AG04450 (cell line): ENCODE measurements around the gene PHC2. TPM values are rescaled to one million over a fixed set of nuclear protein-coding genes. Genes with fewer than 3 reads are reported as not detected.
A peak's percentile ranks its signal among the peaks of the same experiment; 100 is the strongest.

Experiments used
- CTCF ChIA-PET: fragments of 300-600, 350-600 bp; formaldehyde crosslinking; extraction: SDS; loops from one replicate; lab custom pipeline; 2022; ENCODE audit warnings: antibody characterized with exemption, inconsistent platforms; lab: Charles Lee
- POLR2A ChIA-PET: fragments of 350-600 bp; formaldehyde crosslinking; extraction: SDS; loops from one replicate; lab custom pipeline; 2021; ENCODE audit warnings: antibody characterized with exemption, inconsistent platforms; lab: Yijun Ruan, JAX
- DNase-seq: peaks from one replicate; pipeline ENCODE4 v3.0.0-alpha.2; 2011; ENCODE audit warnings: low read depth, low spot score
- H3K27ac ChIP-seq: one replicate; pipeline ENCODE4 v1.5.1; 2012; ENCODE audit warnings: low read depth, low read length, control low read depth
- H3K27me3 ChIP-seq: one replicate; pipeline ENCODE4 v1.6.0; 2012; ENCODE audit warnings: low read length; ENCODE audit not compliant: control insufficient read depth, insufficient read depth
- H3K4me3 ChIP-seq: 2 replicates; pipeline ENCODE4 v1.5.1; 2011; ENCODE audit warnings: mild to moderate bottlenecking, low read depth, low read length, control low read depth
- H3K9me3 ChIP-seq: 2 replicates; pipeline ENCODE4 v1.5.1; 2012; ENCODE audit warnings: low read length; ENCODE audit not compliant: control insufficient read depth, insufficient read depth
- polyA plus RNA-seq: library from polyadenylated mRNA; depleted of rRNA; stranded (reverse); fragments of >200 nt; gene quantifications from 2 replicates; pipeline ENCODE4 v1.2.3, GENCODE V29; 2011
- TF ChIP-seq, protein P1 (sequence below): IDR thresholded peaks from 2 replicates; pipeline ENCODE4 v1.5.1; 2011; ENCODE audit warnings: low read depth, low read length, control low read depth, inconsistent platforms

PHC2 gene
- polyA plus RNA-seq, 1 experiment, result 47.1 TPM

DNA sequence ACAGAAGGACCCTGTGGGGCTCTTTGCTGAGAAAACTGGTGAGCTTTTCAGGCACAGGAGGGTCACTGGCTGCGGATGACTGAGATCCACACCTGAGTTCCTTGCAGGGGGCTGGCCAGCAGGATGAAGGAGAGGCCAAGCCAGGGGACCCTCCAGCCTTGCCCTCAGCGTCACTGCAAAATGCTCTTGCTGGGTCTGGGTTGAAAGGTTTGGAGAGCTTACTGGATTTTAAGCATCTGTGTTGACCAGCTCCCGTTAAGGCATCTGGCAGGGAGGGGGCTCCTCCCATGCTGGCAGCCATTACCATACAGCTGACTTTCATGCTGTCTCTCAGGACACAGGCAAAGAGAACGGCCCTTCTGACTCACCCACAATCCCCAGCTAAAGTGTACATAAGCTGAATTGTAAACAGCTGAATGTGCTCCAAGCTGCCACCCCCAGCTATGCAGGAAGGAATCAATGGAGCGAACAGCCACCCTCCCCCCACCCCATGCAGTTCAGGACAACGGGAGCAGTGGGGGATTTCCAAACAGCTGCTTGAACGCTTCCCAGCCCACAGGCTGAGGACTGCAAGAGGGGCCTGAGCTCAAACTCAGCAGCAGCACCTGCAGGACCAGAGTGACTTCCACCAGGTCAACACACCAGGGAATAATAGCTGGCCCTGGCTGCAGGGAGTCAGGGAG is 88.7 kb downstream of the PHC2 start:
- no peaks in the 10 kb centered on the region for H3K27me3 ChIP-seq
- peak overlapping the region; percentile 48 for H3K4me3 ChIP-seq
- H3K27ac ChIP-seq, result peak overlapping the region; percentile 84
- peak; percentile 98 for DNase-seq
- no peaks in the 10 kb centered on the region for H3K9me3 ChIP-seq
- ChIA-PET CTCF (interaction anchor here (0.5 to 1.3 kb wide), 5 partner anchors 21 to 270 kb away, joined by 3 to 10 read pairs (median 3); no protein-coding TSS in a partner anchor), POLR2A (interaction anchor here (0.6 to 1.2 kb wide), 14 partner anchors 12 to 366 kb away, joined by 3 to 9 read pairs (median 4); no protein-coding TSS in a partner anchor)
- TF ChIP-seq, protein P1, sequence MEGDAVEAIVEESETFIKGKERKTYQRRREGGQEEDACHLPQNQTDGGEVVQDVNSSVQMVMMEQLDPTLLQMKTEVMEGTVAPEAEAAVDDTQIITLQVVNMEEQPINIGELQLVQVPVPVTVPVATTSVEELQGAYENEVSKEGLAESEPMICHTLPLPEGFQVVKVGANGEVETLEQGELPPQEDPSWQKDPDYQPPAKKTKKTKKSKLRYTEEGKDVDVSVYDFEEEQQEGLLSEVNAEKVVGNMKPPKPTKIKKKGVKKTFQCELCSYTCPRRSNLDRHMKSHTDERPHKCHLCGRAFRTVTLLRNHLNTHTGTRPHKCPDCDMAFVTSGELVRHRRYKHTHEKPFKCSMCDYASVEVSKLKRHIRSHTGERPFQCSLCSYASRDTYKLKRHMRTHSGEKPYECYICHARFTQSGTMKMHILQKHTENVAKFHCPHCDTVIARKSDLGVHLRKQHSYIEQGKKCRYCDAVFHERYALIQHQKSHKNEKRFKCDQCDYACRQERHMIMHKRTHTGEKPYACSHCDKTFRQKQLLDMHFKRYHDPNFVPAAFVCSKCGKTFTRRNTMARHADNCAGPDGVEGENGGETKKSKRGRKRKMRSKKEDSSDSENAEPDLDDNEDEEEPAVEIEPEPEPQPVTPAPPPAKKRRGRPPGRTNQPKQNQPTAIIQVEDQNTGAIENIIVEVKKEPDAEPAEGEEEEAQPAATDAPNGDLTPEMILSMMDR, result peak; percentile 9; the same call in 1 of the 2 replicates

DNA sequence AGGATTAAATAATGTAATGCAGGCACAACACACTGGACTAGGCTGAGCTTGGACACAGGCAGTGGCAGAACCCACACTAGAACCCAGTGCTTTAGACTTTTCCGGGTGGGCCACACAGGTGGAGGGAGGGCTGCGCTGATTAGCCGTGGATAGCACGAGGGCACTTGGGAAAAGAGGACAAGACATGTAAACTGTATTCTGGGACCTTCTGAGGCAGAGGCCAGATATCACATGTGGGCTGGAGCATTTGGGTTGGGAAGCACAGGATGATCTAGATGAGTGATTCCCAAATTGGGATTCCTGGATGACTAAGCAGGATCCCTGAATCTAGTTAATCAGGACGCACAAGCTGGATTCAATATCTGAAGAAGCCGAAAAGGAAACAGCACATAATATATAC is 89.7 kb downstream of the PHC2 start:
- Histone ChIP-seq H3K27ac (peak overlapping the region; percentile 47), H3K27me3 (no peaks in the 10 kb centered on the region), H3K4me3 (no peak overlapping the region), H3K9me3 (no peaks in the 10 kb centered on the region)
- TF ChIP-seq, protein P1, result no peak
- ChIA-PET CTCF (interaction anchor here (1.2 kb wide), 1 partner anchor 46 kb away, joined by 3 read pairs; no protein-coding TSS in a partner anchor), POLR2A (interaction anchor here (1.1 kb wide), 1 partner anchor 13 kb away, joined by 7 read pairs; no protein-coding TSS in a partner anchor)
- DNase-seq, result no peak

DNA sequence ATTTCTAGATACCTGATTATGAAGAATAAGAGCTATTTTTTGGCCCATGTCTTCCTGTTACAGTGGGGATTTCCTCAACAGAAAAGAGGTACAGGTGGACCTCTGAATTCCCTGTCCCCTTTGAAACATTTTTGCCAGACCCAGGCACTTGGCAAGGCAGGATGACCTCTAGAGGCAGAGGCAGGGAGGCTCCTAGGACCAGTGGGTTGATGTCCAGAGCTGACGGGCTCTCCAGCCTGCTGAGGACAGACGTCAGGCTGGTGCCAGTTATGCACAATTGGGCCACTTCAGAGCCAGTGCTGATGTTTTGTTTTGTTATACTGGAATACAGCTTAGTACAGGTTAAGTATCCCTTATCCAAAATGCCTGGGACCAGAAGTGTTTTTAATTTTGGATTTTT is 91.5 kb downstream of the PHC2 start:
- POLR2A ChIA-PET, result interaction anchor here (0.7 to 2.1 kb wide), 3 partner anchors 8 to 22 kb away, joined by 3 to 9 read pairs (median 6); no protein-coding TSS in a partner anchor
- Histone ChIP-seq H3K9me3 (no peaks in the 10 kb centered on the region), H3K27me3 (no peaks in the 10 kb centered on the region), H3K4me3 (no peak overlapping the region), H3K27ac (peak overlapping the region; percentile 87)
- CTCF ChIA-PET, result interaction anchor here (0.7 to 2.9 kb wide), 5 partner anchors 11 to 274 kb away, joined by 3 to 18 read pairs (median 7); partner anchors contain the start of gene ZSCAN20
- no peak for DNase-seq
- TF ChIP-seq, protein P1, result no peak

DNA sequence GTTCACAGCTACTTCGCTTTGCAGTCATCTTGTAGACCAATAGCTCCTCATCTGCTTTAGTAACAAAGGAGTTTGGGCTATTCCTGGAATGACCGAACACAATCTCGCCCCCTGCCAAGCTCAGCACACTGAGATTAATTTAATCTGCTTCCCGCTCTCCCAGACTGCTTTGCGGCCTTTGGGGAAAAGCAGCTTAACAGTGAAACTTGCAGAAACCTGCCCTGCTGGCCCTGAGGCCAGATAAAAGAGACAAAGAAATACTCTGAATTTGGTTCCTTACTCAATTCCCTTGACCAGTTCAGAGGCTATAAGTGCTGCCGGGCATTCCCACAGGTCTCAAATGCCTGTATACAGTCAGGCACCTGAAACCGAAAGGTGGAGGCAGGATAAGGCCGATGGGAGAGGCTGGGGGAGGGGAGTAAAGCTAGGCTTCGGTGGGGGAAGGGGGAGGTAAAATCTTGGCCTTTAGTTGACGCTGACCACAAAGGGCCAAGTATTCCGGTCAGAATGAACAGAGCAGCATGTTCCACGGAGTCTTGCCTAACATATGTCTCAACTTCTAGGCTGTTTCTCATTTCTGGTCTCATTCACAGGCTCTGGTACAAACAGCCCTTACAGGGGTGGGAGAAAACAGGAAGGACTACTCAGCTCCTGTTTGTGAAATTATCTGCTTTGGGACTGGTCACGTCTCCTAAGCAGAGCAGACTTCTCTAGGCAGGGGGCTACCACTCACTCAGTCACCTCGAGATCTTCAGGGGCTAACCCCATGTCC is 92.3 kb downstream of the PHC2 start:
- Histone ChIP-seq H3K27me3 (no peaks in the 10 kb centered on the region), H3K9me3 (no peaks in the 10 kb centered on the region), H3K27ac (peak overlapping the region; percentile 87), H3K4me3 (peak overlapping the region; percentile 25; the same call in 1 of the 2 replicates)
- TF ChIP-seq, protein P1, result no peak
- POLR2A ChIA-PET, result interaction anchor here (0.5 to 2.1 kb wide), 5 partner anchors 9 to 239 kb away, joined by 3 to 9 read pairs (median 4); no protein-coding TSS in a partner anchor
- CTCF ChIA-PET, result interaction anchor here (1.3 to 2.9 kb wide), 5 partner anchors 10 to 133 kb away, joined by 3 to 18 read pairs (median 7); partner anchors contain the start of gene ZSCAN20
- DNase-seq, result peak; percentile 55
